Stimulated activated CD4-positive, alpha-beta T cell treated with anti-CD3 and anti-CD28 coated beads, Interleukin-4, amount 100 ng/mL, for 4 hours (primary cell): ENCODE data around the gene ABAT.
"Not testable (repeated sequence)": the region's sequence is repeated elsewhere in the genome, so short reads cannot be mapped to it uniquely, and the experiment has no call there.

Source experiments
- DNase-seq, 2 experiments: peaks; one replicate each; pipeline ENCODE4 v3.0.0-alpha.2; 2020

The ABAT gene

GRCh38 chr16:8649829-8650554 is 24.4 kb upstream of the ABAT start:
- no peak for DNase-seq

- not testable (repeated sequence) for DNase-seq
Observed at GRCh38 chr16:8651958-8652357, 22.5 kb upstream of the ABAT start.

GRCh38 chr16:8655184-8655717 is 19.2 kb upstream of the ABAT start:
- no peak for DNase-seq

- DNase-seq: no peak
Observed at GRCh38 chr16:8656376-8656775, 18.0 kb upstream of the ABAT start.

GRCh38 chr16:8660841-8661301 is 13.5 kb upstream of the ABAT start:
- DNase-seq: peak; percentile 12 to 34

GRCh38 chr16:8661703-8662102 is 12.7 kb upstream of the ABAT start:
- no peak for DNase-seq

GRCh38 chr16:8663192-8664089 is 11.0 kb upstream of the ABAT start:
- DNase-seq: no peak

GRCh38 chr16:8665529-8665928 is 8.9 kb upstream of the ABAT start:
- DNase-seq: no peak

- DNase-seq: no peak
Observed at GRCh38 chr16:8667492-8667891, 6.9 kb upstream of the ABAT start.

- no peak for DNase-seq
Observed at GRCh38 chr16:8668113-8668512, 6.3 kb upstream of the ABAT start.

GRCh38 chr16:8669481-8669880 is 4.9 kb upstream of the ABAT start:
- no peak for DNase-seq

- DNase-seq: no peak
Observed at GRCh38 chr16:8670014-8670560, 4.3 kb upstream of the ABAT start.

GRCh38 chr16:8673611-8674412 is 605 bp upstream of the ABAT start:
- DNase-seq: no peak

GRCh38 chr16:8675183-8676159 is 1.1 kb downstream of the ABAT start:
- peak; percentile 43 to 75 for DNase-seq

- no peak for DNase-seq
Observed at GRCh38 chr16:8676160-8676547, 1.7 kb downstream of the ABAT start.

GRCh38 chr16:8676737-8677375 is 2.4 kb downstream of the ABAT start:
- no peak for DNase-seq

- no peak for DNase-seq
Observed at GRCh38 chr16:8677481-8677880, 3.1 kb downstream of the ABAT start.

GRCh38 chr16:8678068-8678927 is 3.9 kb downstream of the ABAT start:
- DNase-seq: no peak

GRCh38 chr16:8679151-8679550 is 4.7 kb downstream of the ABAT start:
- no peak for DNase-seq
